Ascending aorta (tissue), 2 donors: ENCODE measurements around the gene SAMD9L. TPM values are rescaled to one million over a fixed set of nuclear protein-coding genes. Genes with fewer than 3 reads are reported as not detected.

Experiments used
- DNase-seq, 2 donors: peaks; one replicate each; pipeline ENCODE4 v3.0.0-alpha.2; 2019; ENCODE audit warnings: low spot score in 2 of 2
- H3K27ac ChIP-seq, 2 donors: fragments of 200-600 bp; sonication (generic); one replicate each; pipeline ENCODE4 v1.5.1; 2016 to 2017; ENCODE audit warnings: mild to moderate bottlenecking in 1 of 2
- H3K27me3 ChIP-seq: fragments of 200-600 bp; sonication (generic); one replicate; pipeline ENCODE4 v1.5.1; 2017
- H3K36me3 ChIP-seq, 2 donors: fragments of 200-600 bp; sonication (generic); one replicate each; pipeline ENCODE4 v1.5.1; 2016
- H3K4me1 ChIP-seq, 2 donors: fragments of 200-600 bp; sonication (generic); one replicate each; pipeline ENCODE4 v1.5.1; 2016 to 2017; ENCODE audit warnings: mild to moderate bottlenecking in 1 of 2
- H3K4me3 ChIP-seq, 2 donors: fragments of 200-600 bp; sonication (generic); one replicate each; pipeline ENCODE4 v1.5.1; 2016 to 2017; ENCODE audit warnings: mild to moderate bottlenecking in 1 of 2
- H3K9me3 ChIP-seq, 2 donors: fragments of 200-600 bp; sonication (generic); one replicate each; pipeline ENCODE4 v1.5.1; 2016
- intact Hi-C: fragments of 100-400 bp; cut with DNase I; formaldehyde crosslinking; loops from one replicate; pipeline ENCODE4 v1.15.1; 2023
- total RNA-seq: library from RNA; depleted of rRNA; stranded (reverse); fragments of >200 nt; gene quantifications from one replicate; pipeline ENCODE4 v1.1.0, GENCODE V29; 2016
- TF ChIP-seq, protein P1 (sequence below), 3 experiments: fragments of 200-600 bp in 2 of 3; fragments of 450-650 bp in 1 of 3; sonication (generic) in 2 of 3; IDR thresholded peaks; one replicate each; pipeline ENCODE4 v1.5.1; 2016 to 2019; ENCODE audit warnings: antibody characterized with exemption in 3 of 3, mild to moderate bottlenecking in 1 of 3, moderate library complexity in 1 of 3

Gene SAMD9L
- total RNA-seq, 1 donor from 2014 or later: 3.3 TPM

GRCh38 chr7:93179173-93179572, 31.0 kb upstream of the SAMD9L start:
- intact Hi-C loops: no loop called here
- no peaks in the 10 kb centered on the region for H3K9me3 ChIP-seq
- no peak for DNase-seq
- H3K27me3 ChIP-seq: no peaks in the 10 kb centered on the region
- TF ChIP-seq, protein P1, sequence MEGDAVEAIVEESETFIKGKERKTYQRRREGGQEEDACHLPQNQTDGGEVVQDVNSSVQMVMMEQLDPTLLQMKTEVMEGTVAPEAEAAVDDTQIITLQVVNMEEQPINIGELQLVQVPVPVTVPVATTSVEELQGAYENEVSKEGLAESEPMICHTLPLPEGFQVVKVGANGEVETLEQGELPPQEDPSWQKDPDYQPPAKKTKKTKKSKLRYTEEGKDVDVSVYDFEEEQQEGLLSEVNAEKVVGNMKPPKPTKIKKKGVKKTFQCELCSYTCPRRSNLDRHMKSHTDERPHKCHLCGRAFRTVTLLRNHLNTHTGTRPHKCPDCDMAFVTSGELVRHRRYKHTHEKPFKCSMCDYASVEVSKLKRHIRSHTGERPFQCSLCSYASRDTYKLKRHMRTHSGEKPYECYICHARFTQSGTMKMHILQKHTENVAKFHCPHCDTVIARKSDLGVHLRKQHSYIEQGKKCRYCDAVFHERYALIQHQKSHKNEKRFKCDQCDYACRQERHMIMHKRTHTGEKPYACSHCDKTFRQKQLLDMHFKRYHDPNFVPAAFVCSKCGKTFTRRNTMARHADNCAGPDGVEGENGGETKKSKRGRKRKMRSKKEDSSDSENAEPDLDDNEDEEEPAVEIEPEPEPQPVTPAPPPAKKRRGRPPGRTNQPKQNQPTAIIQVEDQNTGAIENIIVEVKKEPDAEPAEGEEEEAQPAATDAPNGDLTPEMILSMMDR (IDR thresholded peaks at IDR 0.05): no peak
- H3K27ac ChIP-seq: no peak overlapping the region
- no peaks in the 10 kb centered on the region for H3K36me3 ChIP-seq
- H3K4me1 ChIP-seq: no peaks in the 10 kb centered on the region
- no peak overlapping the region for H3K4me3 ChIP-seq

GRCh38 chr7:93178213-93178612, 30.0 kb upstream of the SAMD9L start:
- intact Hi-C loops: no loop called here
- DNase-seq: no peak
- H3K4me3 ChIP-seq: no peak overlapping the region
- H3K4me1 ChIP-seq: no peaks in the 10 kb centered on the region
- no peak overlapping the region for H3K27ac ChIP-seq
- H3K27me3 ChIP-seq: no peaks in the 10 kb centered on the region
- H3K9me3 ChIP-seq: no peaks in the 10 kb centered on the region
- H3K36me3 ChIP-seq: no peaks in the 10 kb centered on the region
- TF ChIP-seq, protein P1 (IDR thresholded peaks at IDR 0.05): no peak

DNA sequence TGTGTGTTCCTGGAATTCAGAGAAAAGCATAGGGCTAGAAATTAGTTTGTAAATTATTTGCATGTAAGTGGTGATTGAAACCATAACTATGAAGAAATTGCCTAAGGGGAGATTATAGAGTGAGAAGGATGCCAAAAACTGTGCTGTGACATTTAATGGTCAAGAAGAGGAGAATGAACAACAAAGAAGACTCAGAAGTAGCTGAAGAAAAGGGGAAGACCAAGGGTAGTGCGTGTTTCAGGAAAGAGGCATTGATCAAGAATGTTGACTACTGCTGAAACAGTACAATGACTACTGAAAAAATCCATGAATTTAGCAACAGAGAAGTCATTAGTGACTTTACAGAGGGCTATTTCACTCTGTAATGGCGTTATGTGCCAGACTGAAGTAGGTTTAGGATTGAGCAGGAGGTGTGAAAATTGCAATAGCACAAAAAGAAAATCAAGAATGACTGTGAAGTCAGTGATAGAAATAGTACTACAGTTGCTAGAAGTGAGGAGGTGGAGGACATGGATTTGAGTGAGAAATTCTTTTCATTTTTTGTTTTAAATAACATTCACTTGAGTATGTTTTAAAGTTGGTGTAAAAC, 28.9 kb upstream of the SAMD9L start:
- Histone ChIP-seq H3K4me1 (no peaks in the 10 kb centered on the region), H3K9me3 (peaks cover 0 to 1% of the 10 kb centered on the region in 2 donors), H3K36me3 (no peaks in the 10 kb centered on the region), H3K4me3 (no peak overlapping the region), H3K27me3 (no peaks in the 10 kb centered on the region), H3K27ac (no peak overlapping the region)
- DNase-seq: no peak
- intact Hi-C loops: no loop called here
- TF ChIP-seq, protein P1 (IDR thresholded peaks at IDR 0.05): no peak

DNA sequence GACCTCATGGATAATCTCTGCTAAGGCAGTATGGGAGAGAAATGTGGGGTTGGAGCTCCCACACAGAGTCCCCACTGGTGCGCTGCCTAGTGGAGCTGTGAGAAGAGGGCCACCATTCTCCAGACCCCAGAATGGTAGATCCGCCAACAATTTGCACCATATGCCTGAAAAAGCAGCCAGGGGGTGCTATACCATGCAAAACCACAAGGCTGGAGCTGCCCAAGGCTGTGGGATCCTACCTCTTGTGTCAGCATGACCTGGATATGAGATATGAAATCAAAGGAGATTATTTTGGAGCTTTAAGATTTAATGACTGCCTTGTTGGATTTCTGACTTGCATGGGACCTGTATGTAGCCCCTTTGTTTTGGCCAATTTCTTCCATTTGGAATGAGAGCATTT, 27.0 kb upstream of the SAMD9L start:
- Histone ChIP-seq H3K27me3 (no peaks in the 10 kb centered on the region), H3K27ac (no peak overlapping the region), H3K9me3 (peaks cover 0 to 6% of the 10 kb centered on the region in 2 donors), H3K4me3 (no peak overlapping the region), H3K36me3 (no peaks in the 10 kb centered on the region), H3K4me1 (no peaks in the 10 kb centered on the region)
- no peak for DNase-seq
- TF ChIP-seq, protein P1 (IDR thresholded peaks at IDR 0.05): no peak
- intact Hi-C loops: no loop called here

GRCh38 chr7:93172683-93173082, 24.5 kb upstream of the SAMD9L start:
- no peaks in the 10 kb centered on the region for H3K4me1 ChIP-seq
- TF ChIP-seq, protein P1 (IDR thresholded peaks at IDR 0.05): no peak
- intact Hi-C loops: no loop called here
- DNase-seq: no peak
- no peaks in the 10 kb centered on the region for H3K27me3 ChIP-seq
- no peak overlapping the region for H3K4me3 ChIP-seq
- H3K27ac ChIP-seq: no peak overlapping the region
- no peaks in the 10 kb centered on the region for H3K36me3 ChIP-seq
- H3K9me3 ChIP-seq: peaks cover 0 to 6% of the 10 kb centered on the region in 2 donors
